ENCODE results near the gene PRPF31. TPM values are rescaled to one million over a fixed set of nuclear protein-coding genes. Genes with fewer than 3 reads are reported as not detected.

Gene PRPF31, protein sequence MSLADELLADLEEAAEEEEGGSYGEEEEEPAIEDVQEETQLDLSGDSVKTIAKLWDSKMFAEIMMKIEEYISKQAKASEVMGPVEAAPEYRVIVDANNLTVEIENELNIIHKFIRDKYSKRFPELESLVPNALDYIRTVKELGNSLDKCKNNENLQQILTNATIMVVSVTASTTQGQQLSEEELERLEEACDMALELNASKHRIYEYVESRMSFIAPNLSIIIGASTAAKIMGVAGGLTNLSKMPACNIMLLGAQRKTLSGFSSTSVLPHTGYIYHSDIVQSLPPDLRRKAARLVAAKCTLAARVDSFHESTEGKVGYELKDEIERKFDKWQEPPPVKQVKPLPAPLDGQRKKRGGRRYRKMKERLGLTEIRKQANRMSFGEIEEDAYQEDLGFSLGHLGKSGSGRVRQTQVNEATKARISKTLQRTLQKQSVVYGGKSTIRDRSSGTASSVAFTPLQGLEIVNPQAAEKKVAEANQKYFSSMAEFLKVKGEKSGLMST
- 10 to 100 TPM; 26.1 to 46.2 TPM for total RNA-seq

DNA sequence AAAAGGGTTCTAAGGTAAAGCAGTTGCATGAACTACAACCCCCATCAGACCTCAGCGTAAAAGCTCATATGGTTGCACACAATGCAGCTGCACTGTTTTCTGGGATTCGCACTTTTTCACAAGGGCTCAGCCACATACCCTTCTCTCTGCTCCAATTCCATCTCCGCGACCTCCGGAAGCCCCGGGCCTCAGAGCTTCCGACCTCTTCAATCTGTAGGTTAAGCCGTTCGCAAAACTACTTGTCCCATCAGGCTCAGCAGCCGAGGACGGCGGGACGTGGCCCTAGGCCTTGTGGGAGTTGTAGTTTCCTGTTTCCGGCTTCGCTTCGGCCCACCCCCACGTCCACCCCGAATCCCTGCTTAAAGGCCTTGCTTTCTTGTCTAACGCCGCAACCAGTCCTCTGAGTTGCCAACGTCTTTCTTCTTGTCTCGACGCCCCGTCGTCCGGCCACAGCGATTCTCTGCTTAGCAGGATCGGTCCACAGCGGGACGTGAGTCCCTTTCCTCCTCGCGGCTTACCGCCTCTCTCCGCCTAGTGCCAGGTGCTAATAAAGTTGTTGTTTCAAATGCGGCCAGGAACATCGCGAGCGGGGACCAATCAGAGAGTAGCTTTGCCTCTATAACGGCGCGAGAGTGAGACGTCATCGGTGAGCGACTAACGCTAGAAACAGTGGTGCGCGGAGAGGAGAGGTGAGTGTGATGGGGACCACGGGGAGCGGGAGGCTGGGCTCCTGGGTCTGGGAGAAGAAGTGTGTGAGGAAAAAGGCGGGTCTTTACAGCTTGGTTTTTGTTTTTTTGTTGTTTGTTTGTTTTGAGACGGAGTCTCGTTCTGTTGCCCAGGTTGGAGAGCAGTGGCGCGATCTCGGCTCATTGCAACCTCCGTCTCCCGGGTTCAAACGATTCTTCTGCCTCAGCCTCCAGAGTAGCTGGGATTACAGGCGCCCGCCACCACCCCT lies at the start of gene PRPF31, which contains the start of gene TFPT:
Gene PRPF31, plus strand, starts transcription at position 646 of the 955 bp plus-strand sequence. CDS start 2,525 bp downstream, outside the sequence.
Gene TFPT, minus strand, starts transcription at position 549 of the 955 bp plus-strand sequence. Its CDS starts 388 bp downstream, at position 161.
- peaks cover 27% of the 10 kb centered on the region for H3K36me3 ChIP-seq
- TF ChIP-seq, protein P1, sequence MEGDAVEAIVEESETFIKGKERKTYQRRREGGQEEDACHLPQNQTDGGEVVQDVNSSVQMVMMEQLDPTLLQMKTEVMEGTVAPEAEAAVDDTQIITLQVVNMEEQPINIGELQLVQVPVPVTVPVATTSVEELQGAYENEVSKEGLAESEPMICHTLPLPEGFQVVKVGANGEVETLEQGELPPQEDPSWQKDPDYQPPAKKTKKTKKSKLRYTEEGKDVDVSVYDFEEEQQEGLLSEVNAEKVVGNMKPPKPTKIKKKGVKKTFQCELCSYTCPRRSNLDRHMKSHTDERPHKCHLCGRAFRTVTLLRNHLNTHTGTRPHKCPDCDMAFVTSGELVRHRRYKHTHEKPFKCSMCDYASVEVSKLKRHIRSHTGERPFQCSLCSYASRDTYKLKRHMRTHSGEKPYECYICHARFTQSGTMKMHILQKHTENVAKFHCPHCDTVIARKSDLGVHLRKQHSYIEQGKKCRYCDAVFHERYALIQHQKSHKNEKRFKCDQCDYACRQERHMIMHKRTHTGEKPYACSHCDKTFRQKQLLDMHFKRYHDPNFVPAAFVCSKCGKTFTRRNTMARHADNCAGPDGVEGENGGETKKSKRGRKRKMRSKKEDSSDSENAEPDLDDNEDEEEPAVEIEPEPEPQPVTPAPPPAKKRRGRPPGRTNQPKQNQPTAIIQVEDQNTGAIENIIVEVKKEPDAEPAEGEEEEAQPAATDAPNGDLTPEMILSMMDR (IDR thresholded peaks at IDR 0.05) = no peak
- H3K9me3 ChIP-seq = no peaks in the 10 kb centered on the region
- H3K4me3 ChIP-seq = peak within 1 kb of the TSS; percentile 62 to 94
- no peaks in the 10 kb centered on the region for H3K27me3 ChIP-seq
- peak; percentile 99 for DNase-seq (ENCODE audit: low spot score)
- peaks cover 0 to 29% of the 10 kb centered on the region in 2 donors for H3K4me1 ChIP-seq
- peak within 1 kb of the TSS; percentile 92 for H3K27ac ChIP-seq

DNA sequence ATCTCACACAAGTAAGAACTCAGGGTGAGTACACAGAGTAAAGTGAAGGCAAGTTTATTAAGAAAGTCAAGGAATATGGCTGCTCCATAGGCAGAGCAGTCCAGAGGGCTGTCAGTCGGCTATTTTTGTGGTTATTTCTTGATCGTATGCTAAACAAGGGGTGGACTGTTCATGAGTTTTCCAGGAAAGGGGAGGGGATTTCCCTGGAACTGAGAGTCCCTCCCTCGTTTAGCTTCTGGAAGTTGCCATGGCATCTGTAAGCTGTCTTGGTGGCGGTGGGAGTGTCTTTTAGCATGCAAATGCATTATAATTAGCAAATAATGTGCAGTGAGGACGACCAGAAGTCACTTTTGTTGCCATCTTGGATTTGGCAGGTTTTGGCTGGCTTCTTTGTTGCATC lies 46.1 kb upstream of the PRPF31 start:
- no peak for DNase-seq (ENCODE audit: low spot score)
- peaks cover 0 to 11% of the 10 kb centered on the region in 2 donors for H3K9me3 ChIP-seq
- no peak overlapping the region for H3K27ac ChIP-seq
- H3K4me3 ChIP-seq = no peak overlapping the region
- H3K4me1 ChIP-seq = no peaks in the 10 kb centered on the region
- TF ChIP-seq, protein P1 (IDR thresholded peaks at IDR 0.05) = no peak
- H3K27me3 ChIP-seq = no peaks in the 10 kb centered on the region
- no peaks in the 10 kb centered on the region for H3K36me3 ChIP-seq

DNA sequence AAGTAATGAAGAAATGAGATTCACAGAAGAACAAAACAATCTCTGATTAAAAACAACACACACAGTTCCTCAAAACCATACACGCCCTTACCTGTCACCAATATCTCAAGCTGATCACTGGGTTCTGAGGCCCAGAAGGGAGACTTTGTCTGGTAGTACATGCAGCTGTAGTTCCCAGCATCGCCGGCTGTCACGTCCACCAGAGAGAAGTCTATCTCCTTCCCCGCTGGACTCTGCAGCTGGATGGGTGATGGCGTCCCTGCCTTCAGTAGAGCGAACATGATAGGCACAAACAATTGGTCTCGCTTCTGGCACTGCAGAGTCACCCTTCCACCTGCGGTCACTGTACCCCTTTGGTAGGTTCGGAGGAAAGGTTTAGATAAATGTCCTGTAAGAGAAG lies 41.7 kb upstream of the PRPF31 start:
- TF ChIP-seq, protein P1 (IDR thresholded peaks at IDR 0.05) = no peak
- peaks cover 0 to 11% of the 10 kb centered on the region in 2 donors for H3K9me3 ChIP-seq
- no peak for DNase-seq (ENCODE audit: low spot score)
- H3K27me3 ChIP-seq = no peaks in the 10 kb centered on the region
- H3K27ac ChIP-seq = no peak overlapping the region
- no peaks in the 10 kb centered on the region for H3K4me1 ChIP-seq
- no peaks in the 10 kb centered on the region for H3K36me3 ChIP-seq
- no peak overlapping the region for H3K4me3 ChIP-seq

DNA sequence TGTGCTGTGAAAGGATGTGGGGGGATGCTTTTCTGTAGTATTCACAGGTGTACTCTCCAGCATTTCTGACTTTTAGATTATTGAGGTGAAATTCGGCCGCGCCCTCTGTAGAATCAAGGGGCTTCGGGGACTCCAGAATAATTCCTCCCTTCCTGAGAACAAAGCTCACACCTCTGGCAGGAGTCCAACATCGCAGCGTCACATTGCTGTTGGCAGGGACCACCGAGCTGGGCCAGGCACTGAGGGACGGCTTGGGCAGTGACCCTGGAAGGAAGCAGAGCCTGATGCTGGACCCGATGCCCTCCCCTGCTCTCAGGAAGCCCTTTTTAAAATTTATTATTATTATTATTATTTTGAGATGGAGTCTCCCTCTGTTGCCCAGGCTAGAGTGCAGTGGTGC lies 40.7 kb upstream of the PRPF31 start:
- Histone ChIP-seq H3K9me3 (peaks cover 0 to 5% of the 10 kb centered on the region in 2 donors), H3K36me3 (no peaks in the 10 kb centered on the region), H3K4me1 (no peaks in the 10 kb centered on the region), H3K27ac (no peak overlapping the region), H3K27me3 (no peaks in the 10 kb centered on the region), H3K4me3 (no peak overlapping the region)
- DNase-seq (ENCODE audit: low spot score) = no peak
- TF ChIP-seq, protein P1 (IDR thresholded peaks at IDR 0.05) = no peak

DNA sequence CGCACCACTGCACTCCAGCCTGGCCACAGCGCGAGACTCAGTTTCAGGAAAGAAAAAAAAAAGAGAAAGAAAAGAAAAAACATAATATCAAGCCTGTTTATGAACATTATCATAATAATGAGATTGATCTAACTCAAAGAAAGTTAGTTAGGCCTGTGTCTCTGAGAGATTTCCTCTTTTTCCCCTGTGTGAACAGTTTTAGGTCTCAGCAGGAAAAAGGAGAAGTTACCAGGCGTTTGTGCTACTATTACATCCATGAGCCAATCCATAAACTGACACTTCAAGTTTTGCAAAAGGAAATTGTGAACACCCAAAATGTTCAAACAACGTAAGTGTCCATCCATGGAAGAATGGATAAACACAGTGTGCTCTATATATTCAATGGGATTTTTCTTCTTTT lies 38.2 kb upstream of the PRPF31 start:
- Histone ChIP-seq H3K9me3 (peaks cover 0 to 15% of the 10 kb centered on the region in 2 donors), H3K27ac (no peak overlapping the region), H3K36me3 (no peaks in the 10 kb centered on the region), H3K4me3 (no peak overlapping the region), H3K27me3 (no peaks in the 10 kb centered on the region), H3K4me1 (no peaks in the 10 kb centered on the region)
- TF ChIP-seq, protein P1 (IDR thresholded peaks at IDR 0.05) = no peak
- DNase-seq (ENCODE audit: low spot score) = no peak
